Forelimb muscle (tissue), 1 donor: Measurements from ENCODE around the gene TTC22. TPM values are rescaled to one million over a fixed set of nuclear protein-coding genes. Genes with fewer than 3 reads are reported as not detected.

Experiments used
- DNase-seq: peaks from one replicate; pipeline ENCODE4 v3.0.0-alpha.2; 2013; ENCODE audit warnings: low read depth
- polyA plus RNA-seq: library from polyadenylated mRNA; unstranded; fragments of 120-200 nt; gene quantifications from one replicate; pipeline ENCODE4 v1.2.1, GENCODE V29; 2013; ENCODE audit not compliant: insufficient read length

The TTC22 gene
- polyA plus RNA-seq = 0.05 TPM

GRCh38 chr1:54800899-54801759, at the start of gene TTC22:
TSS of gene TTC22 (minus strand) at chr1:54801323. CDS start at chr1:54801163, 160 bp downstream.
- DNase-seq = no peak

DNA sequence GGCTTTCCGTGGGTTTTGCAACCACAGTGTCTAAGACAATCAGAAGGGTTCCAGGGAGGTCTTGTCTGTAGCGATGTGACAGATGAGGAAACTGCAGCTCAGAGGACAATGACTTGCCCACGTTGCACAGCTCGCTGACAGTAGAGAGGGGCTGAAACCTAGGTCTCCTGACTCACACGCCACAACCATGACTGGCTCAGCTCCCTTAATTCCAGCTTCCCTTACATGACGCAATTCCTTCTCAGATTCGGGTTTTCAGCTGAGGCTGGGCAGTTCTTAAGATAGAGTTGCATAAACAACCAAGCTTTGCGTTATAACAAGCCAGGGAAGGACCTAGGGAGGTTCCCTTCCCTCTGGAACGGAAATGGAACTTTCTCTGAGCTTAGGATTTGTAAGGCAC, 49.6 kb upstream of the TTC22 start:
- no peak for DNase-seq

GRCh38 chr1:54850069-54850730, 49.1 kb upstream of the TTC22 start:
- no peak for DNase-seq

DNA sequence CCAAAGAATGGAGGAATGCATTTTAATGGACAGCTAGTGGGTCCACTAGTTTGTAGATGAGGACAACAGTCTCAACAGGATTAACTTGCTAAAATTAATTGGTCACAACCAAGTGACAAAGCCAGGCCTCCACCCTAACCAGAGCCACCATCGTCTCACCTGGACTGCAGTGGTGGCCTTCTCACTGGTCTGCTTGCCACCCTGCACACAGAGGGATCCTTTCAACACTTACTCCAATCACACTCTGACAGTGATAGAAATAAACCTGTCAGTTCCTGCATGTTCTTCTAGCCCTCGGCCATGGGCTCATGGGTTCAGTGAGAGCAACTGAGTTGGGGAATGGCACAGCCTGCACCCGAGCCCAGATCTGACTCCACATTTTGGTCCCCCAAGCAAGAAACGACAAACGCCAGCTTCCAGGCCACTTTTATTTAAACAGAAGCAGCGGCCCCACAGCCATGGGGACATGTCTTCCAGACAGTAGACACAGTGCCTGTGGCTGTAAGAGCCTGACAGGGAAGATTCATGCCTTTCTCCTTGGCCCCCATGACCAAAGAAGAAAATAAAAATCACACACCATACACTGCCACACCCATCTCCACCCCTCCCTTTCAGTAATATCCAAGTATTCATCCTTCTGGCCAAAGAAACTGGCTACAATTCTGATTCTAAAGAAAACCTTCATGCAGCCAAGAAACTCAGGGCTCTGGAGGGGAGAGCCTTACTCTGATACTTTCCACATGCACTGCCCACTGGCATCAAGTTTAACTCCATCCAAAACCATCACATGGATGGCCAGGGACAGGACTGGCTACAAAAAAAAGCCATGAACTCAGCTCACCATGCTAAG, 48.3 kb upstream of the TTC22 start:
- DNase-seq = no peak

DNA sequence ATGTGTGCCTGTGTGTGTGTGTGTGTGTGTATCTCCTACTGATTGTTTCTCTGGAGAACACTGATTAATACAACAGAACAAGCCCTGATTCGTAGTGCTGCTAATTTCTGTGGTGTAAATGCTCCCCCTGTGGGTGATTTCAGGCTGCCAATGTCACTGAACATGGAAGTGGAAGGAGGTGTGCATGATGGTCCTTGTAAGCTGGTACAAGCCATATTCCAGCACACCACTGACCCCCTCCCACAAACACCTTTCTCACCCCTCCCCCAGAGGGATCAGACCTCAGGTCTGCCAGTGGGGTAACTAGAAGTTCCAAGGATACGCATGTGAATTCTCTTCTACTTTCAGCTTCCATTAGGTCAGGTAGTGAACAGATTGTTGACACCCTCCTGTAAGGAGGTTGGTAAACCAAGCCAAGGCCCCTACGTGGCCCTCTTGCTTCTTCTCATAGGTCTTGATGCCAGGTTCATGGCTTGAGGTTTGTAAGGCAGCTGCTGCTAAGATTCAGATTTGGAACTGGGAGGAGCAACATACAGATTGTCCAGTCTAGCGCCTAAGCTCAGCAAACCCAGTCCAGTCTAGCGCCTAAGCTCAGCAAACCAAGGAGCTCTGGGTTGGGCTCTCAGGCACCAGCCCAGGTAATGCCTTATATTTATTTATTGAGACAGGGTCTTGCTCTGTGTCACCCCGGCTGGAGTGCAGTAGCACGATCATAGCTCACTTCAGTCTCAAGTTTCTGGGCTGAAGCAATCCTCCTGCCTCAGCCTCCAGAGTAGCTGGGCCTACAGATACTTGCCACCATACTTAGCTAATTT, 47.2 kb upstream of the TTC22 start:
- no peak for DNase-seq

DNA sequence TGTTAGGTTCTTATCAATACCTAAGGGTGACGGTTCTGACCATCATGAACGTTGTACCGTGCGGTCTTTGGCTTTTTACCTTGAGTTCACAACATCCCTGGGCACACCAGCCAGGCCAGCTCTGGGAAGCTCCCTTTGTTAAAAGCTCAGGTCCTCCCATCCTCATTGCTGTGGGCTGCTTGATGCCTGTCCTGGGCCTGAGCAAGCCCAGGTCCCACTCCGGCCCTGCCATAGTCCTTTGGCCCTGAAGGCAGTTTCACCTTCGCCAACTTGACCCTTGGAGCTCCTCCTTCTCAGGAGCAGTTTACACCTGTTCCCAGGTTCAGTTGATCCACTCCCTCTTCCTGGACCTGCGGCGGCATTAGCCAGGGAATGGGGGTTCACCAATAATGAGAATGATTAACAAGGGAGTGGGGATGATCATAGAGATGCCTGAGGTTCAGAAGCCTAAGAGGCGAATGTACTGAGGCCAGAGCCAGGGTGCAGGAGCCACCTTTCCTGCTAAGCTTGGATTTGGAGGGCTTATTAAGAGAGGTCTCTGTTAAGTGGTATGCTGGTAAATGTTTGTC, 45.7 kb upstream of the TTC22 start:
- no peak for DNase-seq

DNA sequence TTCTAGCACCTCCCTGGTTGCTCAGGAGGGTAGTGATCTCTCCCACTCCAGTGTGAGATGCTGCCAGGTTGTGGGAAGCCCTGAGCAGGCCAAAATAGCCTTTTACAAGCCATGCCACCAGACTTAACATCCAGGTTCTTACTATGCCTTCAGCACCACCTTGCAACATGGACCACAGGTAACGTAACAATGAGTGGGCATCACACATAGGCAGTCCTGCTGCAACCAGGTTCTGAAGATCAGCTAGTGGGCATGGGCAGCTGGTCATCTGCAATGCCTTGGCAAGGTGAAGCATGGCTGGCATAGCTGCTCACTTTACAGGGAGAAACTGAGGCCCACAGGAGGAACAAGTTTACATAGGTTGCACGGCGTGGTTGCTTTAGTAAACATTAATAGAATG, 45.2 kb upstream of the TTC22 start:
- no peak for DNase-seq

DNA sequence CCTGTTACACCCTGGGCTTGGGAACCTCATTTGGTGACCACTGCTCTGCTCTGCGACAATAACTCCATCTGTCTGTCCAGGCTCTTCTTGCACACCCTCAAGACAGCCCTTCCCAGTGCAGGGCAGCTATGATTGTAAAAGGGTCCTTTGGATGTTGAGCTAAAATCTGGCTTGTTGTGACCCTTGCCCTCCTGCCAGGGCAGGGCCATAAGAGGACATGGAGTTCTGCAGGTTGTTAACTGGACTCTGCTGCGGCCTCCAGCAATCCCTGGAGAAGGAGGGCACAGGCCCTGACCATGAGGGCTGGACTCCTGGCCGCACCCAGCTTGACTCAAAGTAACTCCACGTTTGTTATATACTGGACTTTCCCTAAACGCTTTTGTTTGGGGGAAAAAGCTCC, 44.6 kb upstream of the TTC22 start:
- no peak for DNase-seq

DNA sequence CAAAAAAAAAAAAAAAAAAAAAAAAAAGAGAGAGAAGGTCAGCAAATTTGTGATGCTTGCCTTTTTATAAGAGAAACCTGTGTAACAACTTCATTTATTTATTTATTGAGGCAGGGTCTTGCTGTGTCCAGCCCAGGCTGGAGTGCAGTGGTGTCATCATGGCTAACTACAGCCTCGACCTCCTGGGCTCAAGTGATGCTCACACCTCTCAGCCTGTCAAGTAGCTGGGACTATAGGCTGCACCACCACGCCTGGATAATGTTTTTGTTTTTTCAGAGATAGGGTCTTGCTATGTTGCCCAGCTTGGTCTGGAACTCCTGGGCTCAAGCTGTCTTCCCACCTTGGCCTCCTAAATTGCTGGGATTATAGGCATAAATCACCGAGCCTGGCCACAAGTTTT, 43.4 kb upstream of the TTC22 start:
- DNase-seq = no peak

GRCh38 chr1:54843449-54843848, 42.3 kb upstream of the TTC22 start:
- DNase-seq = no peak

GRCh38 chr1:54842963-54843362, 41.8 kb upstream of the TTC22 start:
- no peak for DNase-seq

- DNase-seq = no peak
These were observed 41.2 kb upstream of the TTC22 start for GRCh38 chr1:54842206-54842915.

GRCh38 chr1:54839824-54840223, 38.7 kb upstream of the TTC22 start:
- DNase-seq = no peak

DNA sequence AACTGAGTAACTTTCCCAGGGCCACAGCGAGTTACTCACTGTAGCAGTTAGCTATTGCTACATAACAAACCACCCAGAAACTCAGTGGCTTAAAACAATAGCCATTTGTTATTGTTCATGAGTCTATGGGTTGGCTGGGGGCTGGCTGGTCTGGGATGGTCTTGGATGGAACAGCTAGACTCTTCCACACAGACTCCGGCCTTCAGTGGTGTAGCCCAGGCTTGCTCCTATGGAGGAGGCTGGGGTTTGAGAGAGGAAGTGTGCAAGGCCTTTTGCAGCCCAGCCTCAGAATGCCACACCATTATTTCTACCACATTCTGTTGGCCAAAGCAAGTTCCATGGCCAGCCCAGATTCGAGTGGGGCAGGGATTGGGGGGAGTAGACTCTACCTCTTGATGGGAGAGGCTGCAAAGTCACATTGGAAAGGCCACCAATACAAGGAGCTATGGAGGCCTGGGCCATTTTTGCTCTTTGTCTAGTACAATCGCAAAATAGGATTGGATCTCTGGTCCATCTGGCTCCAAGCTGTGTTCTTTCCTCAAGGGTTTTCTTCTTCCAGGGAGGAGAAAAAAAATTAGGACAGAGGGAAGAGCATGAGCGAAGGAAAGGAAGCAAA, 37.5 kb upstream of the TTC22 start:
- no peak for DNase-seq

DNA sequence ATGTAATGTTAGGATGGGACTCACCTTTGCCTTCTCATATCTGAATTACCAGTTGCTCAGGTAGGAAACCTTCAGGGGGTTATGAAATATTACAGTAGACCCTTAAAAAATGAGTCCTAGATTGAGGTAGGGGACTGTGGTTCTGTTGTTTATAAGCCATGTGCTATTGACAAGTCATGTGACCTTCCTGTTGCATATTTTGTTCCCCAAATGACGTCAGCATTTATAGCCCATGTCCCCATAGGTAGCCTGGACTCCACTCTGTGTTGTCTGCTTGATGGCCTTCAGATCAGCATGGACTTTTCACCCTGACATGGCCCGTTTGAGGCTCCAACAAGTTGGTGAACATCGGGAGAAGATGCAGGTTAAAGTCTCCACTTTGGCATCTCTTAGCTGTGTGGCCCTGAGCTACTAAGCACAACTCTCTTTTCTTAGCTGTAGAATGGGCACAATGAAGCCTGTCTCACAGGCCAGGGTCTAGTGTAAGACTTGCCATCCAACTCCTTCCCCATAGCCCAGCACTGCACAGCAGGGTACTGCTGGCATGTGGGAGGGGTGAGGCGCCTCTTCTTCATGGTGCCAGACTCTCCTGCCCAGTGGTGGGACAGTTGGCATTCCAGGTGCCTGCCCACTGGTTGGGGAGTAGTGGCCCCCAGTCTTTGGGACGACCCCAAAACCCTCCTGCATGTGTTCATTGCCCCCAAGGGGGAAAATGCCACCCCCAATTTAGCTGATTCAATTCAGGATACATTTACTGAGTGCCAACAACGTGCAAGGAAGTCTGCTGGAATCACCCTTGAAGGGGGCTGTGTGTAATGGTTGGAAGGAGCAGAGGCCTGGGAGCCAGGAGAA, 36.1 kb upstream of the TTC22 start:
- no peak for DNase-seq

DNA sequence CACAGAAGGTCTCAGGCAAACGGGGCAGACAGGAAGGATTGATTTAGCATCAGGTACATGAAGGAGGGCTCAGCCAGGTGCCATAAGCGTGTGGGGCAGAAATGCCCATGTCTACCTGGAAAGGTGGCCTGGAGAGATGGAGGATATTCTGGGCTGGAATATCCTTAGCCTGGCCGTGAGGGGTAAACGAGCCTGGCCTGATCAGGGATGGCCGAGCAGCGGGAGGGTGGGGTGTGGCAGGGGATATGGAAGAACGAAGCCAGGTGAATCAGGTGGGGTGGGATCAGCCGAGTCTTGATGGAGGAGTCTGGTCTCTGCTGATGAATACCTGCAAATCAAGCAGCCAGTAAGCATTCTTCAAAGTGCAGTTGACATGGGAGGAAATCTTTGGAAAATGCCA, 35.5 kb upstream of the TTC22 start:
- no peak for DNase-seq

DNA sequence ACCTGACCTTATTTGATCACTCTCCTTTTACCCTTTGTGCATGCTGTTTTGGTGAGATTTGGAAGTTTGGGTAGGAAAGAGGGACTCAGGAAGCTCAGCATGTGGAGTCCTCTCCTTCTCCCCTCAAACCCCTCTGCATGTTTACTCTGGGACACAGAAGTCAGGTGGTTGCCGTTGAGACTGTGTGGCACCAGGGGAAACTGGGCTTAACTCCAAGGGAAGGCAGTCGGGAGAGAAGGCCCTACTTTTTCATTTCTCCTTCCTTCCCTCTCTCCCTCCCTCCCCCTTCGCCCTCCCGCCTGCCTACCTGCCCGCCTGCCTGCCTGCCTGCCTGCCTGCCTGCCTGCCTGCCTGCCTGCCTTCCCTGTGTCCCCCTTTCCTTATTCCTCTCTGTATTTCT, 34.8 kb upstream of the TTC22 start:
- no peak for DNase-seq

- no peak for DNase-seq
These were observed 34.2 kb upstream of the TTC22 start for GRCh38 chr1:54835131-54835898.
